MM.1S (cell line): ENCODE data around the gene PARD3.

ENCODE experiments used
- CTCF ChIP-seq: fragments of 300-600 bp; sonication (generic); IDR thresholded peaks from 2 replicates; pipeline ENCODE4 v1.5.1; 2016; ENCODE audit warnings: antibody characterized with exemption, low read length, mixed read lengths
- EZH2phosphoT487 ChIP-seq: fragments of 300-600 bp; sonication (generic); IDR thresholded peaks from 2 replicates; pipeline ENCODE4 v1.6.1; 2018; ENCODE audit warnings: antibody characterized with exemption, low read length

- TF ChIP-seq CTCF (no peak), EZH2phosphoT487 (no peak)
Observed at GRCh38 chr10:34766266-34766600, 48.9 kb downstream of the PARD3 start.
